Activated T-helper 1 cell treated with Interleukin-2 at 50 U/mL for 16 hours (primary cell): ENCODE data around the gene TMEM88.

Experiments used
- DNase-seq: peaks from one replicate; pipeline ENCODE4 v3.0.0-alpha.2; 2020; ENCODE audit warnings: low read depth

The TMEM88 gene

GRCh38 chr17:7843536-7844291 lies 11.2 kb upstream of the TMEM88 start:
- peak; percentile 85 for DNase-seq

GRCh38 chr17:7844292-7845154 lies 10.3 kb upstream of the TMEM88 start:
- peak; percentile 61 for DNase-seq

- DNase-seq = no peak
These were observed 9.4 kb upstream of the TMEM88 start for GRCh38 chr17:7845359-7846062.

GRCh38 chr17:7846063-7846735 lies 8.7 kb upstream of the TMEM88 start:
- DNase-seq = no peak

- no peak for DNase-seq
These were observed 7.9 kb upstream of the TMEM88 start for GRCh38 chr17:7846765-7847661.

GRCh38 chr17:7848131-7848579 lies 6.7 kb upstream of the TMEM88 start:
- no peak for DNase-seq

- no peak for DNase-seq
These were observed 6.1 kb upstream of the TMEM88 start for GRCh38 chr17:7848739-7849129.

- DNase-seq = no peak
These were observed 5.6 kb upstream of the TMEM88 start for GRCh38 chr17:7849130-7849750.

GRCh38 chr17:7849751-7850504 lies 4.9 kb upstream of the TMEM88 start:
- no peak for DNase-seq

- DNase-seq = no peak
These were observed 4.0 kb upstream of the TMEM88 start for GRCh38 chr17:7850701-7851437.

GRCh38 chr17:7851438-7852261 lies 3.2 kb upstream of the TMEM88 start:
- DNase-seq = peak; percentile 90

- DNase-seq = no peak
These were observed 2.6 kb upstream of the TMEM88 start for GRCh38 chr17:7852262-7852670.

GRCh38 chr17:7852919-7853690 lies 1.8 kb upstream of the TMEM88 start:
- no peak for DNase-seq

GRCh38 chr17:7853691-7854038 lies 1.2 kb upstream of the TMEM88 start:
- DNase-seq = no peak

- DNase-seq = no peak
These were observed 638 bp upstream of the TMEM88 start for GRCh38 chr17:7854078-7854777.

GRCh38 chr17:7855660-7856010 lies 769 bp downstream of the TMEM88 start:
- no peak for DNase-seq
